ENCODE data around the gene TRIM67. TPM values are rescaled to one million over a fixed set of nuclear protein-coding genes. Genes with fewer than 3 reads are reported as not detected.

Gene TRIM67
- total RNA-seq, 1 experiment from 2014 or later, result not detected

GRCh38 chr1:231187571-231187970, 25.7 kb downstream of the TRIM67 start:
- H3K4me2 ChIP-seq, result no peak overlapping the region
- POLR2A ChIA-PET (ENCODE audit: unreplicated experiment), result no interaction called here
- TF ChIP-seq EZH2 (IDR thresholded peaks at IDR 0.05; ENCODE audit: low read depth), result no peak
- TF ChIP-seq, protein P1, sequence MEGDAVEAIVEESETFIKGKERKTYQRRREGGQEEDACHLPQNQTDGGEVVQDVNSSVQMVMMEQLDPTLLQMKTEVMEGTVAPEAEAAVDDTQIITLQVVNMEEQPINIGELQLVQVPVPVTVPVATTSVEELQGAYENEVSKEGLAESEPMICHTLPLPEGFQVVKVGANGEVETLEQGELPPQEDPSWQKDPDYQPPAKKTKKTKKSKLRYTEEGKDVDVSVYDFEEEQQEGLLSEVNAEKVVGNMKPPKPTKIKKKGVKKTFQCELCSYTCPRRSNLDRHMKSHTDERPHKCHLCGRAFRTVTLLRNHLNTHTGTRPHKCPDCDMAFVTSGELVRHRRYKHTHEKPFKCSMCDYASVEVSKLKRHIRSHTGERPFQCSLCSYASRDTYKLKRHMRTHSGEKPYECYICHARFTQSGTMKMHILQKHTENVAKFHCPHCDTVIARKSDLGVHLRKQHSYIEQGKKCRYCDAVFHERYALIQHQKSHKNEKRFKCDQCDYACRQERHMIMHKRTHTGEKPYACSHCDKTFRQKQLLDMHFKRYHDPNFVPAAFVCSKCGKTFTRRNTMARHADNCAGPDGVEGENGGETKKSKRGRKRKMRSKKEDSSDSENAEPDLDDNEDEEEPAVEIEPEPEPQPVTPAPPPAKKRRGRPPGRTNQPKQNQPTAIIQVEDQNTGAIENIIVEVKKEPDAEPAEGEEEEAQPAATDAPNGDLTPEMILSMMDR (conservative IDR thresholded peaks at IDR 0.05), result no peak
- no peak overlapping the region for H3K27ac ChIP-seq
- intact Hi-C loops (cut with micrococcal nuclease; ENCODE audit: unreplicated experiment), result no loop called here
- no peaks in the 10 kb centered on the region for H3K9me3 ChIP-seq (ENCODE audit: insufficient read depth, low read depth)
- CTCF ChIA-PET, result no interaction called here
- H3F3A ChIP-seq (ENCODE audit: insufficient read depth, low read depth), result no peaks in the 10 kb centered on the region
- no peak overlapping the region for H3K4me3 ChIP-seq
- BruUV-seq (replicated peaks), result no TSS peak
- no peaks in the 10 kb centered on the region for H3K79me2 ChIP-seq (ENCODE audit: low read depth)
- no peaks in the 10 kb centered on the region for H3K9me2 ChIP-seq (ENCODE audit: insufficient read depth)
- H3K36me3 ChIP-seq (ENCODE audit: low read depth), result no peaks in the 10 kb centered on the region
- H3K27me3 ChIP-seq (ENCODE audit: insufficient read depth, low read depth), result peaks cover 100% of the 10 kb centered on the region
- H3K4me1 ChIP-seq (replicated peaks; ENCODE audit: insufficient read depth), result 0 out of 2 replicates have a peak, but pooled peaks cover under 1% of the 10 kb centered on the region
- H4K20me1 ChIP-seq (ENCODE audit: insufficient read depth), result no peaks in the 10 kb centered on the region
- H2AFZ ChIP-seq, result no peak overlapping the region
- no peak for DNase-seq

- POLR2A ChIA-PET (ENCODE audit: unreplicated experiment), result no interaction called here
- no TSS peak for BruUV-seq (replicated peaks)
- no peak for TF ChIP-seq EZH2 (IDR thresholded peaks at IDR 0.05; ENCODE audit: low read depth)
- TF ChIP-seq, protein P1 (conservative IDR thresholded peaks at IDR 0.05), result no peak
- 0 out of 2 replicates have a peak, but pooled peaks cover 5% of the 10 kb centered on the region for H3K4me1 ChIP-seq (replicated peaks; ENCODE audit: insufficient read depth)
- H3K4me3 ChIP-seq, result no peak overlapping the region
- no peaks in the 10 kb centered on the region for H3K9me2 ChIP-seq (ENCODE audit: insufficient read depth)
- H3K27me3 ChIP-seq (ENCODE audit: insufficient read depth, low read depth), result peaks cover 100% of the 10 kb centered on the region
- no peaks in the 10 kb centered on the region for H4K20me1 ChIP-seq (ENCODE audit: insufficient read depth)
- no peaks in the 10 kb centered on the region for H3K79me2 ChIP-seq (ENCODE audit: low read depth)
- CTCF ChIA-PET, result no interaction called here
- no peaks in the 10 kb centered on the region for H3K9me3 ChIP-seq (ENCODE audit: insufficient read depth, low read depth)
- no peak overlapping the region for H3K4me2 ChIP-seq
- no peak for DNase-seq
- H2AFZ ChIP-seq, result no peak overlapping the region
- intact Hi-C loops (cut with micrococcal nuclease; ENCODE audit: unreplicated experiment), result no loop called here
- no peak overlapping the region for H3K27ac ChIP-seq
- no peaks in the 10 kb centered on the region for H3K36me3 ChIP-seq (ENCODE audit: low read depth)
- H3F3A ChIP-seq (ENCODE audit: insufficient read depth, low read depth), result no peaks in the 10 kb centered on the region
Observed at GRCh38 chr1:231188072-231188471, 26.2 kb downstream of the TRIM67 start.

- CTCF ChIA-PET, result no interaction called here
Observed at GRCh38 chr1:231188768-231189167, 26.9 kb downstream of the TRIM67 start.

More at GRCh38 chr1:231188768-231189167, 26.9 kb downstream of the TRIM67 start:
- H3K9me3 ChIP-seq (ENCODE audit: insufficient read depth, low read depth), result no peaks in the 10 kb centered on the region
- POLR2A ChIA-PET (ENCODE audit: unreplicated experiment), result no interaction called here
- no peak overlapping the region for H3K27ac ChIP-seq
- peaks cover 98% of the 10 kb centered on the region for H3K27me3 ChIP-seq (ENCODE audit: insufficient read depth, low read depth)
- no peaks in the 10 kb centered on the region for H3K36me3 ChIP-seq (ENCODE audit: low read depth)
- H4K20me1 ChIP-seq (ENCODE audit: insufficient read depth), result no peaks in the 10 kb centered on the region
- H2AFZ ChIP-seq, result no peak overlapping the region
- no peaks in the 10 kb centered on the region for H3F3A ChIP-seq (ENCODE audit: insufficient read depth, low read depth)
- TF ChIP-seq EZH2 (IDR thresholded peaks at IDR 0.05; ENCODE audit: low read depth), result no peak
- TF ChIP-seq, protein P1 (conservative IDR thresholded peaks at IDR 0.05), result no peak
- H3K9me2 ChIP-seq (ENCODE audit: insufficient read depth), result no peaks in the 10 kb centered on the region
- BruUV-seq (replicated peaks), result no TSS peak
- H3K4me3 ChIP-seq, result no peak overlapping the region
- no peak overlapping the region for H3K4me2 ChIP-seq
- H3K4me1 ChIP-seq (replicated peaks; ENCODE audit: insufficient read depth), result 0 out of 2 replicates have a peak, but pooled peaks cover 5% of the 10 kb centered on the region
- no peak for DNase-seq
- H3K79me2 ChIP-seq (ENCODE audit: low read depth), result no peaks in the 10 kb centered on the region
- intact Hi-C loops (cut with micrococcal nuclease; ENCODE audit: unreplicated experiment), result no loop called here
